GM18519 (cell line): Measurements from ENCODE around the gene MRPL17.

Source experiments
- ATAC-seq: cut with Tn5 transposase; IDR thresholded peaks from one replicate; pipeline ENCODE4 v1.9.1; 2021; ENCODE audit warnings: mild to moderate bottlenecking, moderate library complexity; ENCODE audit not compliant: unreplicated experiment, low FRiP score

Gene MRPL17

GRCh38 chr11:6635082-6635932, 47.8 kb downstream of the MRPL17 start:
- ATAC-seq, result no peak

DNA sequence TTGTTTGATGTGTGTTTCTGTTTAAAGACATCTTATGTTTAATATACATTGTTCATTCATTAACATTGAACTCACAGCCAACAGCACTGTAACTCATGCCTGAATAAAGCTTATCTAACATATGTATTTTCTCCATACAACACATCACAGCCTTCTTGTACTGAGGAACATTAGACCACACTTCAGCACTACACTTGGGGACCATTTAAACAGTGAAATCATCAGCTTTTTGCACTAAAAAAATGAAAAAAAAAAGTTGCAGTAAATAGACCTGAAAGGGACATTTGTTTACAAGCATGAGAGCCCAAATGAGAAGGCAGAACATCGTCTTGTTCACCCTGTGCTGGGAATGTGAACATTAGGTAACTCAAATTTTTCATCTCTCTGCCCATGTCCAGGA, 48.6 kb downstream of the MRPL17 start:
- ATAC-seq, result no peak

GRCh38 chr11:6633422-6634408, 49.4 kb downstream of the MRPL17 start:
- no peak for ATAC-seq

DNA sequence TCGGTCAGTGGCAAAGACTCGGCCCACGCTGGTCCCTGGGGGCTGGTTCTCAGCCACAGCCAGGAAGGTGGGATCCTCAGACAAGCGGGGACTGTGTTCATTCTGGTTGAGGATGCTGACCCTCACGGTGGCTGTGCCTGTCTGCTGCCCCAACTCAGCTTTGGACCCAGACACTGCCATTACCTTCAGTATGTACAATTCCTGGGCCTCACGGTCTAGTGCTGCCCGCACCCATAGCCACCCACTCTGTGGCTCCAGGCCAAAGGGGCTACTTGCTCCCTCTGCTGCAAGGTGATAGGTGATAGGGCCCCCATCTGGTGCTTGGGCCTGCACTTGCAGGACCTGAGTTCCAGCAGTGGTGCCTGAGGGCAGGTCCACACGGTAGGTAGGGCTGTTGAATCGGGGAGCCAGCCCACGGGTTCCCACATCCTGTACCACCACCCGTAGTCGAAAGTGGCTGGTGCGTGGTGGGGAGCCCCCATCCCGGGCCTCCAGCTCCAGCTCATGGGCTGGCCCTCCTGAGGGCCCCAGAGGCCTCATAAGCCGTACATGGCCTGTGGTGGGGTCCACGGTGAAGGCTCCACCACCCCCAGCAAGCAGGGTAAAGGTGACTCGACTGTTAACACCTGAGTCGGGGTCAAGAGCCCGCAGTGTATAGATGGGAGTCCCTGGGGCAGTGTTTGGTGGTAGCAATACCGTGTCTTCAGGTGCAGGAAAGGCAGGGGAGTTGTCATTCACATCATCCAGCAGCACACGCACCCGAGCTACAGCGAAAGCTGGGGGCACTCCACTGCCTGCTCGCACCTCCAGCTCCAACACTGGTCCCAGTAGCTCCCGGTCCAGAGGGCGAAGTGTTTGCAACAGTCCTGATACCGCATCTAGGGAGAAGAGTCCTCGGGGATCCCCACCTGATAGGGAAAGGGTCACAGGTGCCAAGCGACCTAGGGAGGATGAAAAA, 50.7 kb downstream of the MRPL17 start:
- no peak for ATAC-seq

- no peak for ATAC-seq
Observed at GRCh38 chr11:6631361-6631890, 51.7 kb downstream of the MRPL17 start.

- ATAC-seq, result no peak
Observed at GRCh38 chr11:6630632-6631291, 52.4 kb downstream of the MRPL17 start.
